ENCODE data around the gene ACTR3.

DNA sequence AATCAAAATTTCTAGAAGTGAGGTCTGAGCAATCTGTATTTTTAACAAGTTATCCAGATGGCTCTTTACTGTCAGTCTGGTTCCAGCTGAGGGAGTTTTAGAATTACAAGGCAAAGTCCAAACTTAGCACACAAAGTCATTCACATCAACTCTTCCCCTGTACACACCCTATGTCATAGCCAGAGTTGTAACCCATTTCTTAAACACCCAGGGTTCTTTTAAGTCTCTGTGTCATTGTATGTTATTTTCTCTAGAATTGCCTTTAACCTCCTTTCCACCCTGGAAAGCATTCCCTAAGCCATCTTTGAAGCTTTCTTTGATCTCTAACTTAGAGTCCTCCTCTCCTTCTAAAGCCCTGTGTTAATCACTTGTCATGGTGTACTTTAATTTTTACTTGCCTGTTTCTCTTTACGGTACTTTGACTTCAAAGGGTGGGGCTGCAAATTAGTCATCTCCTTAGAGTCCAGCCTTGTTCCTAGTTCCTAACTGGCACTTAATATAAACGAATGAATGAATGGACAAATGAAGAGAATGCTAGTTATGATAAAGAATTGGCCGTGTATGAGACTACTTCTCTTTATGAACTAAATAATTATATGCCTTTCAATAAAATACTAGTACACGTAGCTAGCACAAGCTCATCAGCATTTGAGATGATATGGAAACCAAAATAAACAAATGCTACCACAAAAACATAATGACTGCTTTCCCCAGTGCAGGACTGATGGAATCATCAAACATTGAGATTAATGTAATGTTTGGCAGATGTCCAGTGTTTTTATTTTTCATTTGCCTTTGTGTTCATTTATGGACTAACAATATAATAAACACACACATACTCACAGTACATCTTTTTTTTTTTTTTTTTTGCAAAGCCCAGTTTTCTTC lies 11.9 kb upstream of the ACTR3 start:
- TF ChIP-seq, protein P1, sequence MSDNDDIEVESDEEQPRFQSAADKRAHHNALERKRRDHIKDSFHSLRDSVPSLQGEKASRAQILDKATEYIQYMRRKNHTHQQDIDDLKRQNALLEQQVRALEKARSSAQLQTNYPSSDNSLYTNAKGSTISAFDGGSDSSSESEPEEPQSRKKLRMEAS (IDR thresholded peaks at IDR 0.05; ENCODE audit: low read depth, low read length) = no peak
- TF ChIP-seq HDAC2 (IDR thresholded peaks at IDR 0.05) (no peak), CTCF (IDR thresholded peaks at IDR 0.05 in 2 of 3, conservative IDR thresholded peaks at IDR 0.05 in 1 of 3; ENCODE audit: control insufficient read depth in 2 of 3, extremely low read depth in 1 of 3, insufficient read depth in 1 of 3, low read depth in 3 of 3, low read length in 3 of 3) (no peak), POLR2AphosphoS2 (IDR thresholded peaks at IDR 0.05; ENCODE audit: low read depth, low read length) (no peak), GATAD2B (conservative IDR thresholded peaks at IDR 0.05; ENCODE audit: low read depth) (no peak), SMC3 (IDR thresholded peaks at IDR 0.05; ENCODE audit: borderline replicate concordance, low read length) (no peak), JUND (IDR thresholded peaks at IDR 0.05; ENCODE audit: low read depth, low read length) (no peak)
